HG02885 (cell line): Measurements from ENCODE around the gene ZNF438.
"Not testable (repeated sequence)": the region's sequence is repeated elsewhere in the genome, so short reads cannot be mapped to it uniquely, and the experiment has no call there.

ENCODE experiments used
- ATAC-seq: cut with Tn5 transposase; IDR thresholded peaks from one replicate; pipeline ENCODE4 v1.9.1; 2021; ENCODE audit warnings: mild to moderate bottlenecking; ENCODE audit not compliant: unreplicated experiment, poor library complexity

The ZNF438 gene

GRCh38 chr10:31031558-31032257, at the start of gene ZNF438:
TSS of gene ZNF438 (minus strand) at chr10:31031865. CDS start at chr10:30877034, 154,831 bp downstream.
- ATAC-seq: peak; percentile 86

- no peak for ATAC-seq
Observed at GRCh38 chr10:31076610-31076988, 44.9 kb upstream of the ZNF438 start.

- no peak for ATAC-seq
Observed at GRCh38 chr10:31075881-31076609, 44.4 kb upstream of the ZNF438 start.

- ATAC-seq: no peak
Observed at GRCh38 chr10:31075434-31075833, 43.8 kb upstream of the ZNF438 start.

- ATAC-seq: no peak
Observed at GRCh38 chr10:31074722-31075086, 43.0 kb upstream of the ZNF438 start.

- no peak for ATAC-seq
Observed at GRCh38 chr10:31073996-31074721, 42.5 kb upstream of the ZNF438 start.

- ATAC-seq: no peak
Observed at GRCh38 chr10:31073211-31073610, 41.5 kb upstream of the ZNF438 start.

- ATAC-seq: no peak
Observed at GRCh38 chr10:31072451-31072850, 40.8 kb upstream of the ZNF438 start.

- no peak for ATAC-seq
Observed at GRCh38 chr10:31071232-31072005, 39.8 kb upstream of the ZNF438 start.

GRCh38 chr10:31070691-31071090, 39.0 kb upstream of the ZNF438 start:
- ATAC-seq: no peak

- no peak for ATAC-seq
Observed at GRCh38 chr10:31070025-31070424, 38.4 kb upstream of the ZNF438 start.

GRCh38 chr10:31069411-31069810, 37.7 kb upstream of the ZNF438 start:
- ATAC-seq: no peak

- no peak for ATAC-seq
Observed at GRCh38 chr10:31064348-31064747, 32.7 kb upstream of the ZNF438 start.

GRCh38 chr10:31063841-31064240, 32.2 kb upstream of the ZNF438 start:
- no peak for ATAC-seq

- no peak for ATAC-seq
Observed at GRCh38 chr10:31062856-31063255, 31.2 kb upstream of the ZNF438 start.

GRCh38 chr10:31061941-31062340, 30.3 kb upstream of the ZNF438 start:
- ATAC-seq: no peak

- no peak for ATAC-seq
Observed at GRCh38 chr10:31058795-31059703, 27.4 kb upstream of the ZNF438 start.

- not testable (repeated sequence) for ATAC-seq
Observed at GRCh38 chr10:31056678-31057077, 25.0 kb upstream of the ZNF438 start.

GRCh38 chr10:31055573-31056251, 24.0 kb upstream of the ZNF438 start:
- ATAC-seq: no peak
